Measurements from ENCODE around the gene PCDHB6.
"Not testable (repeated sequence)": the region's sequence is repeated elsewhere in the genome, so short reads cannot be mapped to it uniquely, and the experiment has no call there.

DNA sequence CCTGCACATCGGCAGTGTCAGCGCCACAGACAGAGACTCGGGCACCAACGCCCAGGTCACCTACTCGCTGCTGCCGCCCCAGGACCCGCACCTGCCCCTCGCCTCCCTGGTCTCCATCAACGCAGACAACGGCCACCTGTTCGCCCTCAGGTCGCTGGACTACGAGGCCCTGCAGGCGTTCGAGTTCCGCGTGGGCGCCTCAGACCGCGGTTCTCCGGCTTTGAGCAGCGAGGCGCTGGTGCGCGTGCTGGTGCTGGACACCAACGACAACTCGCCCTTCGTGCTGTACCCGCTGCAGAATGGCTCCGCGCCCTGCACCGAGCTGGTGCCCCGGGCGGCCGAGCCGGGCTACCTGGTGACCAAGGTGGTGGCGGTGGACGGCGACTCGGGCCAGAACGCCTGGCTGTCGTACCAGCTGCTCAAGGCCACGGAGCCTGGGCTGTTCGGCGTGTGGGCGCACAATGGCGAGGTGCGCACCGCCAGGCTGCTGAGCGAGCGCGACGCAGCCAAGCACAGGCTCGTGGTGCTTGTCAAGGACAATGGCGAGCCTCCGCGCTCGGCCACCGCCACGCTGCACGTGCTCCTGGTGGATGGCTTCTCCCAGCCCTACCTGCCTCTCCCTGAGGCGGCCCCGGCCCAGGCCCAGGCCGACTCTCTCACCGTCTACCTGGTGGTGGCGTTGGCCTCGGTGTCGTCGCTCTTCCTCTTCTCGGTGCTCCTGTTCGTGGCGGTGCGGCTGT is 26.3 kb upstream of the PCDHB6 start:
- TF ChIP-seq ZFP36 (IDR thresholded peaks at IDR 0.05; ENCODE audit: borderline replicate concordance, partially characterized antibody); CTCF (IDR thresholded peaks at IDR 0.05); JUN (IDR thresholded peaks at IDR 0.05); HDAC2 (IDR thresholded peaks at IDR 0.05); KDM1A (IDR thresholded peaks at IDR 0.05; ENCODE audit: low read depth); RCOR1 (IDR thresholded peaks at IDR 0.05; ENCODE audit: low read depth, low read length); REST (IDR thresholded peaks at IDR 0.05); CEBPB (IDR thresholded peaks at IDR 0.05); POLR2A (IDR thresholded peaks at IDR 0.05; ENCODE audit: low read length); NR3C1 (IDR thresholded peaks at IDR 0.05): not testable (repeated sequence)
- TF ChIP-seq, protein P1, sequence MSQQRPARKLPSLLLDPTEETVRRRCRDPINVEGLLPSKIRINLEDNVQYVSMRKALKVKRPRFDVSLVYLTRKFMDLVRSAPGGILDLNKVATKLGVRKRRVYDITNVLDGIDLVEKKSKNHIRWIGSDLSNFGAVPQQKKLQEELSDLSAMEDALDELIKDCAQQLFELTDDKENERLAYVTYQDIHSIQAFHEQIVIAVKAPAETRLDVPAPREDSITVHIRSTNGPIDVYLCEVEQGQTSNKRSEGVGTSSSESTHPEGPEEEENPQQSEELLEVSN (IDR thresholded peaks at IDR 0.05; ENCODE audit: borderline replicate concordance, low read depth): not testable (repeated sequence)
